Measurements from ENCODE around the gene NOTCH4. TPM values are rescaled to one million over a fixed set of nuclear protein-coding genes. Genes with fewer than 3 reads are reported as not detected.

Gene NOTCH4
- total and polyA plus RNA-seq, 2 donors (not counting 3 experiments of a cell fraction or from before 2014, with no cell fraction given): 41.7 to 114 TPM

DNA sequence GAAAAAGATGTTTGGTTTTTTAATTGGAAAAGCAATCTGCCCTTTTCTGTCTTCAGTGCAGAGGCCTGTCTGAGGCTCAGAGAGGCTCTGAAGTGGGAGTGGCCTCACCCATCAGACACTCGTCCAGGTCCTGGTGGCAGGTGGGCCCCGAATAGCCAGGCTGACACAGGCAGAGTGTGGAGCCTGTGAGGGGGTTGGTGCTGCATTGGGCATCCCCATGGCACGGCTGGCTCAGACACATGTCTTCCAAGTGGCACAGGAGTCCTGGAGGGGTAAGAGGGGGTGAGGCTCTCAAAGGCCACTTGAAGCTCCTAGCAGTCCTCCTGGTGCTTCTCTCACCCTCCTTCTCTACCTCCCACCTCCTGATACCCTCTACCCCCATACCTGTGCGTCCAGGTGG, 3.8 kb downstream of the NOTCH4 start:
- BruUV-seq (replicated peaks): no TSS peak
- no peaks in the 10 kb centered on the region for H3K9me3 ChIP-seq (replicated peaks; ENCODE audit: control insufficient read depth, insufficient read depth, low read length)
- no peaks in the 10 kb centered on the region for H4K20me1 ChIP-seq (replicated peaks; ENCODE audit: control insufficient read depth, extremely low read depth, insufficient read depth, low read length)
- no peaks in the 10 kb centered on the region for H3K27me3 ChIP-seq (ENCODE audit: control insufficient read depth in 2 of 2, insufficient read depth in 2 of 2, low read length in 2 of 2)
- H3K9ac ChIP-seq (replicated peaks; ENCODE audit: extremely low read depth, insufficient read depth, low read length): no peak overlapping the region
- H3K79me2 ChIP-seq (ENCODE audit: control insufficient read depth, insufficient read depth, low read length): peaks cover 2% of the 10 kb centered on the region
- H2AFZ ChIP-seq (ENCODE audit: low read depth, low read length): no peak overlapping the region
- dilution Hi-C loops (cut with MboI; ENCODE audit: extremely low pct_ligation_motif_present, low sequenced_read_pairs) (no loop called here), intact Hi-C loops (cut with micrococcal nuclease) (no loop called here)
- no peak overlapping the region for H3K27ac ChIP-seq (ENCODE audit: insufficient read depth, low read depth, low read length)
- ChIA-PET CTCF (no interaction called here), POLR2A (no interaction called here)
- no peaks in the 10 kb centered on the region for H3K9me1 ChIP-seq (replicated peaks; ENCODE audit: control insufficient read depth, extremely low read depth, insufficient read depth, low read length)
- H3K4me1 ChIP-seq (ENCODE audit: control insufficient read depth, extremely low read depth, insufficient read depth, low read length): peaks cover 25% of the 10 kb centered on the region
- no peak overlapping the region for H3K4me3 ChIP-seq (replicated peaks in 1 of 3; ENCODE audit: insufficient read depth in 1 of 3, low read depth in 1 of 3, low read length in 3 of 3)
- DNase-seq (ENCODE audit: low read depth, low spot score) (no peak), FAIRE-seq (no peak)
- TF ChIP-seq EZH2 (IDR thresholded peaks at IDR 0.05; ENCODE audit: borderline replicate concordance, low read depth, low read length, severe bottlenecking): no peak
- TF ChIP-seq MYC (IDR thresholded peaks at IDR 0.05; ENCODE audit: low read depth, low read length): no peak
- TF ChIP-seq, protein P1, sequence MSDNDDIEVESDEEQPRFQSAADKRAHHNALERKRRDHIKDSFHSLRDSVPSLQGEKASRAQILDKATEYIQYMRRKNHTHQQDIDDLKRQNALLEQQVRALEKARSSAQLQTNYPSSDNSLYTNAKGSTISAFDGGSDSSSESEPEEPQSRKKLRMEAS (IDR thresholded peaks at IDR 0.05; ENCODE audit: insufficient read depth, insufficient read length): no peak
- TF ChIP-seq POLR2A (IDR thresholded peaks at IDR 0.05; ENCODE audit: low read depth, low read length): no peak
- TF ChIP-seq GATA2 (IDR thresholded peaks at IDR 0.05; ENCODE audit: insufficient read depth, insufficient read length, low read depth, low read length): no peak
- no peak for TF ChIP-seq CTCF (IDR thresholded peaks at IDR 0.05; ENCODE audit: extremely low read depth in 1 of 2, insufficient read depth in 1 of 2, low read depth in 1 of 2, low read length in 2 of 2)
- TF ChIP-seq FOS (IDR thresholded peaks at IDR 0.05; ENCODE audit: borderline replicate concordance, insufficient read depth, low read length): no peak
- no peak for TF ChIP-seq JUN (IDR thresholded peaks at IDR 0.05; ENCODE audit: borderline replicate concordance, insufficient read depth, insufficient read length, low read depth)
- no peak for TF ChIP-seq POLR2AphosphoS5 (IDR thresholded peaks at IDR 0.05; ENCODE audit: insufficient read depth, low read depth, low read length)
- H3K4me2 ChIP-seq (ENCODE audit: insufficient read depth, low read length): no peak overlapping the region
- H3K36me3 ChIP-seq (ENCODE audit: control insufficient read depth in 2 of 2, extremely low read depth in 1 of 2, insufficient read depth in 2 of 2, low read length in 2 of 2): peaks cover 9 to 13% of the 10 kb centered on the region in 2 experiments

All from endothelial cell of umbilical vein (primary cell).